Fibroblast of the aortic adventitia (primary cell): ENCODE results near the gene GNMT. TPM values are rescaled to one million over a fixed set of nuclear protein-coding genes. Genes with fewer than 3 reads are reported as not detected.
"Not testable (repeated sequence)": the region's sequence is repeated elsewhere in the genome, so short reads cannot be mapped to it uniquely, and the experiment has no call there.

Experiments used
- DNase-seq: peaks from one replicate; pipeline ENCODE4 v3.0.0-alpha.2; 2010; ENCODE audit warnings: low read depth
- H3K4me3 ChIP-seq: 2 replicates; pipeline ENCODE4 v1.5.1; 2011; ENCODE audit warnings: low read depth, mild to moderate bottlenecking, control low read depth, low read length, moderate library complexity
- total RNA-seq: library from RNA; depleted of rRNA; stranded (reverse); fragments of >200 nt; gene quantifications from 2 replicates; pipeline ENCODE4 v1.2.3, GENCODE V29; 2012; ENCODE audit warnings: low replicate concordance
- TF ChIP-seq, protein P1 (sequence below): IDR thresholded peaks from 2 replicates; pipeline ENCODE4 v1.5.1; 2011; ENCODE audit warnings: mild to moderate bottlenecking, low read length, control low read depth, inconsistent platforms; ENCODE audit not compliant: insufficient read depth

Gene GNMT
- total RNA-seq, 1 donor = 0.36 TPM

DNA sequence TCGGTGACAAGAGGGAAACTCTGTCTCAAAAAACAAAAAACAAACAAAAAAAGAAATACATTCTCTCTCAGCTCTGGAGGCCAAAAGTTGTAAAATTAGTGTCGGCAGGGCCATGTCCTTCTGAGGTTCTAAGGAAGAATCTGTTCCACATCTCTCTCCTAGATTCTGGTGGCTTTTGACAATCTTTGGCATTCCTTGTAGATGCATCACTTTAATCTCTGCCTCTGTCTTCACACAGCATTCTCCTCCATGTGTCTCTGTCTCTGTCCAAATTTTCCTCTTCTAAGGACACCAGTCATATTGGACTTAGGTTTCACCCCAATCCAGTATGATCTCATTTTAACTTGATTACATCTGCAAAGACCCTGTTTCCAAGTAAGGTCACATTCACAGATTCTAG lies 32.9 kb downstream of the GNMT start:
- no peak overlapping the region for H3K4me3 ChIP-seq
- no peak for DNase-seq
- TF ChIP-seq, protein P1, sequence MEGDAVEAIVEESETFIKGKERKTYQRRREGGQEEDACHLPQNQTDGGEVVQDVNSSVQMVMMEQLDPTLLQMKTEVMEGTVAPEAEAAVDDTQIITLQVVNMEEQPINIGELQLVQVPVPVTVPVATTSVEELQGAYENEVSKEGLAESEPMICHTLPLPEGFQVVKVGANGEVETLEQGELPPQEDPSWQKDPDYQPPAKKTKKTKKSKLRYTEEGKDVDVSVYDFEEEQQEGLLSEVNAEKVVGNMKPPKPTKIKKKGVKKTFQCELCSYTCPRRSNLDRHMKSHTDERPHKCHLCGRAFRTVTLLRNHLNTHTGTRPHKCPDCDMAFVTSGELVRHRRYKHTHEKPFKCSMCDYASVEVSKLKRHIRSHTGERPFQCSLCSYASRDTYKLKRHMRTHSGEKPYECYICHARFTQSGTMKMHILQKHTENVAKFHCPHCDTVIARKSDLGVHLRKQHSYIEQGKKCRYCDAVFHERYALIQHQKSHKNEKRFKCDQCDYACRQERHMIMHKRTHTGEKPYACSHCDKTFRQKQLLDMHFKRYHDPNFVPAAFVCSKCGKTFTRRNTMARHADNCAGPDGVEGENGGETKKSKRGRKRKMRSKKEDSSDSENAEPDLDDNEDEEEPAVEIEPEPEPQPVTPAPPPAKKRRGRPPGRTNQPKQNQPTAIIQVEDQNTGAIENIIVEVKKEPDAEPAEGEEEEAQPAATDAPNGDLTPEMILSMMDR = no peak

DNA sequence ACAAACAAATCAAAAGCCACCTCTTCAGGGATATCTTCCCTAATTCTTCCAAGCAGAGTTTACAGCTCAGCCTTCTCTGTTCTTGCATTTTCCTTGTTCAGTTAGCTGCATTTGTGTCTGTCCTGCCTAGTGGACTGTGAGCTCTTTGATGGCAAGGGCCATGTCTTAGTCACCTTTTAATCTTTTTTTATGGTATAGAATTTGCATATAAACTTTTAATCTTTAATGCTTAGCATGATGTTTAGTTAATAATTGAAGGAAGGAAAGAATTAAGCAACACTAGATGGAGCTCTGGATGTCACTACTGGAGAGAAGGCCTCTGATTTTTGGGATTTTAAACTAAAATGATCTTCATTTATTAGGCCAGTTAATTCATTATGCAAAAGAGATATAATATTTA lies 36.0 kb downstream of the GNMT start:
- TF ChIP-seq, protein P1 = no peak
- DNase-seq = no peak
- no peak overlapping the region for H3K4me3 ChIP-seq

DNA sequence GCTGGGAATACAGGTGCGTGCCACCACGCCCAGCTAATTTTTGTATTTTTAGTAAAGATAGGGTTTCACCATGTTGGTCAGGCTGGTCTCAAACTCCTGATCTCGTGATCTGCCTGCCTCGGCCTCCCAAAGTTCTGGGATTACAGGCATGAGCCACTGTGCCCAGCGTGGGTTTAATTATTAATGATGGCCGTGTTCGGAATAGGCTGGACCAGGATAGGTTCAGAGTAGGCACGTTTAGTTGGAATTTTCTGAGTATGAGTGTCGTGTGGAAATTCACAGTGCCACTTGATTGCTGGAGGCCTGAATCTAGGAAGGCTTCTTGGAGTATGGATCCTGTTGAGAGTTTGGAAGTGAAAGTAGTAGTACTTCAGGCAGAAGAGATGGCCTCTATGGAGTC lies 37.7 kb downstream of the GNMT start:
- not testable (repeated sequence) for DNase-seq, H3K4me3 ChIP-seq

DNA sequence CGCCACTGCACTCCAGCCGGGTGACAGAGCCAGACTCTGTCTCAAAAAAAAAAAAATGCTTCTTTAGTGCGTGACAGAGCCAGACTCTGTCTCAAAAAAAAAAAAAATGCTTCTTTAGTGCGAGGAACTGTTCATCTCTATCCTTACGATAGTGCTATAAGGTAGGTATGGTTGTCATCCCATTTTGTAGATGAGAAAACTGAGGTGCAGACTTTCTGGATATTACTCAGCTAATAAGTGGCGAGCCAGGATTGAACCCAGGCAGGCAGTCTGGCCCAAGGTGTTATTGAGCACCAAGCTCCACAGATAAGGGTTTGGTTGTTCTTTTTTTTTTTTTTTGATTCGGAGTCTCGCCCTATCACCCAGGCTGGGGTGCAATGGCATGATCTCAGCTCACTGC lies 41.3 kb downstream of the GNMT start:
- TF ChIP-seq, protein P1 = no peak
- no peak overlapping the region for H3K4me3 ChIP-seq
- DNase-seq = no peak

DNA sequence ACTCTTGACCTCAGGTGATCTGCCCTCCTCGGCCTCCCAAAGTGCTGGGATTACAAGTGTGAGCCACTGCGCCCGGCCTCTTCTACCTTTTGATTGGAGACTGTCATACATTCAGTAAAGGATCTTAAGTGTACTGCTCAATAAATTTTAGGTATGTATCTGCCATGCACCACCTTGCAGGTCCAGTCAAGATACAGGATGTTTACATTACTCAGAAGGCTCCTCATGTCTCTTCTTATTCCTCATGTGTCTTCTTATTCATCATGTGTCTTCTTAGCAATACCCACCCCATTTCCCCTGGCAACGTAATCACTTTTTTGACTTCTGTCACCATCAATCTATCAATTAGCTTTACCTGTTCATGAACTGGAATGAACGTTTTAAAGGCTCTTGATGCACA lies 45.3 kb downstream of the GNMT start:
- TF ChIP-seq, protein P1 = no peak
- DNase-seq = no peak
- no peak overlapping the region for H3K4me3 ChIP-seq

DNA sequence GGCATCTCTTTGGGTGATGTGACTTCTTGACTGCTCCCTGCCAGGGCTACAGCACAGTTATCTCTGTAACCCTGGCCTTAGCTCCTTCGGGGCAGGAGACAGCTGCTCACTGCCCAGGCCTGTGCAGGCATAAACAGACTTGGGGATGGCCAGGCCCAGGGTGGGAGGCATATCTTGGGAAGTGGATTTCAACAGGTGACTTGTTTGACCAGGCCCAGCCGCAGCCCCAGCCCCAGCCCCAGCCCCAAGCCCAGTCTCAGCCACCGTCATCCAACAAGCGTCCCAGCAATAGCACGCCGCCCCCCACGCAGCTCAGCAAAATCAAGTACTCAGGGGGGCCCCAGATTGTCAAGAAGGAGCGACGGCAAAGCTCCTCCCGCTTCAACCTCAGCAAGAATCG lies 45.7 kb downstream of the GNMT start:
- TF ChIP-seq, protein P1 = no peak
- no peak overlapping the region for H3K4me3 ChIP-seq
- no peak for DNase-seq

DNA sequence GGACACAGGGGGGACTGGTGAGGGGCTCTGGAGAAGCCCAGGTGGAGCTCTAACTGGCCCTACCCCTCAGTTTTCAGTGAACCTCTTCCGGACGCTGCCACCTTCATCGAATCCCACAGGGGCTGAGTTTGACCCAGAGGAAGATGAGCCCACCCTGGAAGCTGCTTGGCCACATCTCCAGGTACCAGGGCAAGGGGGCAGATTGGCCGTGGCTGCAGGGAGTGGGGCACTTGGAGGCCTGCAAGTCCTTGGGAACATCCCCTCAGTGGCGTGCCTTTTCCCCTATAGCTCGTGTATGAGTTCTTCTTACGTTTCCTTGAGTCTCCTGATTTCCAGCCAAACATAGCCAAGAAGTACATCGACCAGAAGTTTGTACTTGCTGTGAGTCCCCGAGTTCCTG lies 46.6 kb downstream of the GNMT start:
- no peak overlapping the region for H3K4me3 ChIP-seq
- DNase-seq = no peak
- TF ChIP-seq, protein P1 = no peak

DNA sequence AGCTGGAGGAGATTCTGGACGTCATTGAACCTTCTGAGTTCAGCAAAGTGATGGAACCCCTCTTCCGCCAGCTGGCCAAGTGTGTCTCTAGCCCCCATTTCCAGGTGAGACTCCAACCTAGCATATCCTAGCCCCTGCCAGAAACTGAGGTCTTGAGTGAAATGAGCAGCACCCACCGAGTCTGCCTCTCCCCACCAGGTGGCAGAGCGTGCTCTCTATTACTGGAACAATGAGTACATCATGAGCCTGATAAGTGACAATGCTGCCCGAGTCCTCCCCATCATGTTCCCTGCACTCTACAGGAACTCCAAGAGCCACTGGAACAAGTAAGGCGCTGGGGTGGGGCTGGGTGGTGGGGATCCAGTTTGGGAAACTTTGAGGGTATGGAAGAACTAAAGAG lies 48.6 kb downstream of the GNMT start:
- DNase-seq = peak; percentile 31
- TF ChIP-seq, protein P1 = peak; percentile 46

More for the DNA sequence above, 48.6 kb downstream of the GNMT start:
- no peak overlapping the region for H3K4me3 ChIP-seq
